GM23338 (cell line): Measurements from ENCODE around the gene GABARAPL1. TPM values are rescaled to one million over a fixed set of nuclear protein-coding genes. Genes with fewer than 3 reads are reported as not detected.

Experiments
- ATAC-seq: fragments of 200-7000 bp; cut with Tn5 transposase; 3 replicates; pipeline ENCODE4 v1.9.1; 2020
- DNase-seq: peaks from one replicate; pipeline ENCODE4 v3.0.0-alpha.2; 2015; ENCODE audit warnings: low spot score
- H2AFZ ChIP-seq: fragments of 200-600 bp; sonication (generic); 2 replicates; pipeline ENCODE4 v1.8.0; 2016; ENCODE audit warnings: antibody characterized with exemption, mild to moderate bottlenecking, moderate library complexity
- H3F3A ChIP-seq: fragments of 200-600 bp; sonication (generic); replicated peaks from 2 replicates; pipeline ENCODE4 v1.8.0; 2017; ENCODE audit warnings: antibody characterized with exemption, mixed run types, low read depth
- H3K27ac ChIP-seq: fragments of 200-600 bp; sonication (generic); 2 replicates; pipeline ENCODE4 v1.6.1; 2016; ENCODE audit warnings: low read depth
- H3K27me3 ChIP-seq: fragments of 200-600 bp; sonication (generic); 2 replicates; pipeline ENCODE4 v1.8.0; 2016; ENCODE audit warnings: mild to moderate bottlenecking, mixed run types, moderate library complexity; ENCODE audit not compliant: insufficient read depth
- H3K36me3 ChIP-seq: fragments of 200-600 bp; sonication (generic); 2 replicates; pipeline ENCODE4 v1.8.0; 2016; ENCODE audit warnings: mild to moderate bottlenecking; ENCODE audit not compliant: insufficient read depth
- H3K4me1 ChIP-seq: fragments of 200-600 bp; sonication (generic); 2 replicates; pipeline ENCODE4 v1.8.0; 2016; ENCODE audit warnings: mild to moderate bottlenecking, moderate library complexity; ENCODE audit not compliant: insufficient read depth
- H3K4me2 ChIP-seq: fragments of 200-600 bp; sonication (generic); 2 replicates; pipeline ENCODE4 v1.7.1; 2017; ENCODE audit warnings: mixed run types
- H3K4me3 ChIP-seq: fragments of 200-600 bp; sonication (generic); 2 replicates; pipeline ENCODE4 v1.6.1; 2016; ENCODE audit warnings: mixed run types
- H3K79me2 ChIP-seq: fragments of 200-600 bp; sonication (generic); replicated peaks from 2 replicates; pipeline ENCODE4 v1.8.0; 2017; ENCODE audit warnings: mild to moderate bottlenecking; ENCODE audit not compliant: insufficient read depth
- H3K9me2 ChIP-seq: fragments of 200-600 bp; sonication (generic); 2 replicates; pipeline ENCODE4 v1.8.0; 2017; ENCODE audit not compliant: insufficient read depth
- H4K20me1 ChIP-seq: fragments of 200-600 bp; sonication (generic); replicated peaks from 2 replicates; pipeline ENCODE4 v1.8.0; 2017; ENCODE audit warnings: mild to moderate bottlenecking; ENCODE audit not compliant: insufficient read depth
- H3K27ac Mint-ChIP-seq: 2 replicates; pipeline ENCODE4 v1.8.0; 2020; ENCODE audit warnings: inconsistent platforms, mild to moderate bottlenecking, moderate library complexity, mixed read lengths
- H3K27me3 Mint-ChIP-seq: 3 replicates; pipeline ENCODE4 v1.8.0; 2022; ENCODE audit warnings: low read depth, mild to moderate bottlenecking, moderate library complexity, mixed read lengths, inconsistent platforms; ENCODE audit not compliant: insufficient read depth, poor library complexity
- H3K36me3 Mint-ChIP-seq: 3 replicates; pipeline ENCODE4 v1.8.0; 2021; ENCODE audit warnings: low read depth, mild to moderate bottlenecking, inconsistent platforms, moderate library complexity, mixed read lengths
- H3K4me1 Mint-ChIP-seq: 3 replicates; pipeline ENCODE4 v1.8.0; 2020; ENCODE audit warnings: mild to moderate bottlenecking, inconsistent platforms, mixed read lengths
- H3K4me3 Mint-ChIP-seq: 3 replicates; pipeline ENCODE4 v1.8.0; 2021; ENCODE audit warnings: moderate library complexity, mild to moderate bottlenecking, inconsistent platforms, mixed read lengths
- H3K9me3 Mint-ChIP-seq: 3 replicates; pipeline ENCODE4 v1.8.0; 2020; ENCODE audit warnings: moderate library complexity, mild to moderate bottlenecking, inconsistent platforms, mixed read lengths
- EZH2 ChIP-seq: fragments of 200-600 bp; sonication (generic); IDR thresholded peaks from one replicate; pipeline ENCODE4 v1.8.0; 2017; ENCODE audit warnings: antibody characterized with exemption, mild to moderate bottlenecking, low read depth; ENCODE audit not compliant: unreplicated experiment
- JUNB ChIP-seq: IDR thresholded peaks from one replicate; pipeline ENCODE4 v1.6.1; 2016; ENCODE audit warnings: antibody characterized with exemption; ENCODE audit not compliant: unreplicated experiment
- POLR2AphosphoS5 ChIP-seq: IDR thresholded peaks from 2 replicates; pipeline ENCODE4 v1.6.1; 2016; ENCODE audit warnings: antibody characterized with exemption, low read depth
- polyA plus RNA-seq: library from polyadenylated mRNA; unstranded; fragments of >200 nt; fragmentation: Nextera tagmentation; extraction: Ambion mirVana; gene quantifications from 2 replicates; pipeline ENCODE4 v1.2.1, GENCODE V29; 2016
- total RNA-seq: library from RNA; depleted of rRNA; stranded (reverse); fragments of >200 nt; shearing (Covaris generic); gene quantifications from 2 replicates; pipeline ENCODE4 v1.2.3, GENCODE V29; 2014
- TF ChIP-seq, protein P1 (sequence below): IDR thresholded peaks from one replicate; pipeline ENCODE4 v1.6.1; 2018; ENCODE audit warnings: antibody characterized with exemption; ENCODE audit not compliant: unreplicated experiment
- TF ChIP-seq, protein P2 (sequence below): fragments of 250-450 bp; sonication (Bioruptor Pico); IDR thresholded peaks from 2 replicates; pipeline ENCODE4 v1.5.0; 2020; ENCODE audit warnings: mild to moderate bottlenecking, moderate library complexity
- TF ChIP-seq, protein P3 (sequence below): IDR thresholded peaks from 2 replicates; pipeline ENCODE4 v1.6.1; 2016; ENCODE audit warnings: antibody characterized with exemption

Gene GABARAPL1
- total and polyA plus RNA-seq, 2 experiments from 2014 or later = 35.7 to 77.8 TPM

DNA sequence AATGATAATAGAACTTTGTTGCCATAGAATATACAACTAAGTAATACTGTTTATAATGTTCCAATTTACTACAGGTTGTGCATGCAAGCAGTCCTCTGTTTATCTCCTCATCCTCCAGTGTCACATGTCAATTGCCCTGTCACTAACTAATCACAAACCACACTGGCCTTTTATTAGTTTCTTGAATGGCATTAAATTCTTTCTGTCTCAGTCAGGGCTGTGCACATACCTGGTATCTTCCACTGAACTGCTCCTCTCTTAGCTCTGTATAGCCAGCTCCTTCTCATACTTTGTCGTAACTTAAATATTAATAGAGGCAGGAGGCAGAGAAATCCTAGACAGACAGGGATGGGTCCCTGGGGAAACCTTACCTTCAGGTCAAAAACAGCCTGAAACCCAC, 24.0 kb downstream of the GABARAPL1 start (continued):
- TF ChIP-seq, protein P1, sequence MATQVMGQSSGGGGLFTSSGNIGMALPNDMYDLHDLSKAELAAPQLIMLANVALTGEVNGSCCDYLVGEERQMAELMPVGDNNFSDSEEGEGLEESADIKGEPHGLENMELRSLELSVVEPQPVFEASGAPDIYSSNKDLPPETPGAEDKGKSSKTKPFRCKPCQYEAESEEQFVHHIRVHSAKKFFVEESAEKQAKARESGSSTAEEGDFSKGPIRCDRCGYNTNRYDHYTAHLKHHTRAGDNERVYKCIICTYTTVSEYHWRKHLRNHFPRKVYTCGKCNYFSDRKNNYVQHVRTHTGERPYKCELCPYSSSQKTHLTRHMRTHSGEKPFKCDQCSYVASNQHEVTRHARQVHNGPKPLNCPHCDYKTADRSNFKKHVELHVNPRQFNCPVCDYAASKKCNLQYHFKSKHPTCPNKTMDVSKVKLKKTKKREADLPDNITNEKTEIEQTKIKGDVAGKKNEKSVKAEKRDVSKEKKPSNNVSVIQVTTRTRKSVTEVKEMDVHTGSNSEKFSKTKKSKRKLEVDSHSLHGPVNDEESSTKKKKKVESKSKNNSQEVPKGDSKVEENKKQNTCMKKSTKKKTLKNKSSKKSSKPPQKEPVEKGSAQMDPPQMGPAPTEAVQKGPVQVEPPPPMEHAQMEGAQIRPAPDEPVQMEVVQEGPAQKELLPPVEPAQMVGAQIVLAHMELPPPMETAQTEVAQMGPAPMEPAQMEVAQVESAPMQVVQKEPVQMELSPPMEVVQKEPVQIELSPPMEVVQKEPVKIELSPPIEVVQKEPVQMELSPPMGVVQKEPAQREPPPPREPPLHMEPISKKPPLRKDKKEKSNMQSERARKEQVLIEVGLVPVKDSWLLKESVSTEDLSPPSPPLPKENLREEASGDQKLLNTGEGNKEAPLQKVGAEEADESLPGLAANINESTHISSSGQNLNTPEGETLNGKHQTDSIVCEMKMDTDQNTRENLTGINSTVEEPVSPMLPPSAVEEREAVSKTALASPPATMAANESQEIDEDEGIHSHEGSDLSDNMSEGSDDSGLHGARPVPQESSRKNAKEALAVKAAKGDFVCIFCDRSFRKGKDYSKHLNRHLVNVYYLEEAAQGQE = no peak
- no peak for TF ChIP-seq POLR2AphosphoS5
- TF ChIP-seq, protein P2, sequence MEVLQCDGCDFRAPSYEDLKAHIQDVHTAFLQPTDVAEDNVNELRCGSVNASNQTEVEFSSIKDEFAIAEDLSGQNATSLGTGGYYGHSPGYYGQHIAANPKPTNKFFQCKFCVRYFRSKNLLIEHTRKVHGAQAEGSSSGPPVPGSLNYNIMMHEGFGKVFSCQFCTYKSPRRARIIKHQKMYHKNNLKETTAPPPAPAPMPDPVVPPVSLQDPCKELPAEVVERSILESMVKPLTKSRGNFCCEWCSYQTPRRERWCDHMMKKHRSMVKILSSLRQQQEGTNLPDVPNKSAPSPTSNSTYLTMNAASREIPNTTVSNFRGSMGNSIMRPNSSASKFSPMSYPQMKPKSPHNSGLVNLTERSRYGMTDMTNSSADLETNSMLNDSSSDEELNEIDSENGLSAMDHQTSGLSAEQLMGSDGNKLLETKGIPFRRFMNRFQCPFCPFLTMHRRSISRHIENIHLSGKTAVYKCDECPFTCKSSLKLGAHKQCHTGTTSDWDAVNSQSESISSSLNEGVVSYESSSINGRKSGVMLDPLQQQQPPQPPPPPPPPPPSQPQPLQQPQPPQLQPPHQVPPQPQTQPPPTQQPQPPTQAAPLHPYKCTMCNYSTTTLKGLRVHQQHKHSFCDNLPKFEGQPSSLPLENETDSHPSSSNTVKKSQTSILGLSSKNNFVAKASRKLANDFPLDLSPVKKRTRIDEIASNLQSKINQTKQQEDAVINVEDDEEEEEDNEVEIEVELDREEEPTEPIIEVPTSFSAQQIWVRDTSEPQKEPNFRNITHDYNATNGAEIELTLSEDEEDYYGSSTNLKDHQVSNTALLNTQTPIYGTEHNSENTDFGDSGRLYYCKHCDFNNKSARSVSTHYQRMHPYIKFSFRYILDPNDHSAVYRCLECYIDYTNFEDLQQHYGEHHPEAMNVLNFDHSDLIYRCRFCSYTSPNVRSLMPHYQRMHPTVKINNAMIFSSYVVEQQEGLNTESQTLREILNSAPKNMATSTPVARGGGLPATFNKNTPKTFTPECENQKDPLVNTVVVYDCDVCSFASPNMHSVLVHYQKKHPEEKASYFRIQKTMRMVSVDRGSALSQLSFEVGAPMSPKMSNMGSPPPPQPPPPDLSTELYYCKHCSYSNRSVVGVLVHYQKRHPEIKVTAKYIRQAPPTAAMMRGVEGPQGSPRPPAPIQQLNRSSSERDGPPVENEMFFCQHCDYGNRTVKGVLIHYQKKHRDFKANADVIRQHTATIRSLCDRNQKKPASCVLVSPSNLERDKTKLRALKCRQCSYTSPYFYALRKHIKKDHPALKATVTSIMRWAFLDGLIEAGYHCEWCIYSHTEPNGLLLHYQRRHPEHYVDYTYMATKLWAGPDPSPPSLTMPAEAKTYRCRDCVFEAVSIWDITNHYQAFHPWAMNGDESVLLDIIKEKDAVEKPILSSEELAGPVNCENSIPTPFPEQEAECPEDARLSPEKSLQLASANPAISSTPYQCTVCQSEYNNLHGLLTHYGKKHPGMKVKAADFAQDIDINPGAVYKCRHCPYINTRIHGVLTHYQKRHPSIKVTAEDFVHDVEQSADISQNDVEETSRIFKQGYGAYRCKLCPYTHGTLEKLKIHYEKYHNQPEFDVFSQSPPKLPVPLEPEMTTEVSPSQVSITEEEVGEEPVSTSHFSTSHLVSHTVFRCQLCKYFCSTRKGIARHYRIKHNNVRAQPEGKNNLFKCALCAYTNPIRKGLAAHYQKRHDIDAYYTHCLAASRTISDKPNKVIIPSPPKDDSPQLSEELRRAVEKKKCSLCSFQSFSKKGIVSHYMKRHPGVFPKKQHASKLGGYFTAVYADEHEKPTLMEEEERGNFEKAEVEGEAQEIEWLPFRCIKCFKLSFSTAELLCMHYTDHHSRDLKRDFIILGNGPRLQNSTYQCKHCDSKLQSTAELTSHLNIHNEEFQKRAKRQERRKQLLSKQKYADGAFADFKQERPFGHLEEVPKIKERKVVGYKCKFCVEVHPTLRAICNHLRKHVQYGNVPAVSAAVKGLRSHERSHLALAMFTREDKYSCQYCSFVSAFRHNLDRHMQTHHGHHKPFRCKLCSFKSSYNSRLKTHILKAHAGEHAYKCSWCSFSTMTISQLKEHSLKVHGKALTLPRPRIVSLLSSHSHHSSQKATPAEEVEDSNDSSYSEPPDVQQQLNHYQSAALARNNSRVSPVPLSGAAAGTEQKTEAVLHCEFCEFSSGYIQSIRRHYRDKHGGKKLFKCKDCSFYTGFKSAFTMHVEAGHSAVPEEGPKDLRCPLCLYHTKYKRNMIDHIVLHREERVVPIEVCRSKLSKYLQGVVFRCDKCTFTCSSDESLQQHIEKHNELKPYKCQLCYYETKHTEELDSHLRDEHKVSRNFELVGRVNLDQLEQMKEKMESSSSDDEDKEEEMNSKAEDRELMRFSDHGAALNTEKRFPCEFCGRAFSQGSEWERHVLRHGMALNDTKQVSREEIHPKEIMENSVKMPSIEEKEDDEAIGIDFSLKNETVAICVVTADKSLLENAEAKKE = no peak

GRCh38 chr12:10238526-10238925, 25.8 kb downstream of the GABARAPL1 start:
- no peak overlapping the region for H3K4me3 ChIP-seq
- no peak for TF ChIP-seq JUNB
- no peak for TF ChIP-seq EZH2
- TF ChIP-seq, protein P3, sequence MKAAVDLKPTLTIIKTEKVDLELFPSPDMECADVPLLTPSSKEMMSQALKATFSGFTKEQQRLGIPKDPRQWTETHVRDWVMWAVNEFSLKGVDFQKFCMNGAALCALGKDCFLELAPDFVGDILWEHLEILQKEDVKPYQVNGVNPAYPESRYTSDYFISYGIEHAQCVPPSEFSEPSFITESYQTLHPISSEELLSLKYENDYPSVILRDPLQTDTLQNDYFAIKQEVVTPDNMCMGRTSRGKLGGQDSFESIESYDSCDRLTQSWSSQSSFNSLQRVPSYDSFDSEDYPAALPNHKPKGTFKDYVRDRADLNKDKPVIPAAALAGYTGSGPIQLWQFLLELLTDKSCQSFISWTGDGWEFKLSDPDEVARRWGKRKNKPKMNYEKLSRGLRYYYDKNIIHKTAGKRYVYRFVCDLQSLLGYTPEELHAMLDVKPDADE = no peak
- no peak for TF ChIP-seq POLR2AphosphoS5
- H3K4me3 Mint-ChIP-seq = no peak overlapping the region
- 0 out of 2 replicates have a peak, but pooled peaks cover 4% of the 10 kb centered on the region for H3K36me3 ChIP-seq
- H2AFZ ChIP-seq = no peak overlapping the region
- H3K4me1 Mint-ChIP-seq = peaks cover 15% of the 10 kb centered on the region
- H3K4me1 ChIP-seq = peaks cover 19% of the 10 kb centered on the region
- no peak for DNase-seq
- H3K27me3 ChIP-seq = no peaks in the 10 kb centered on the region
- H3F3A ChIP-seq = no peaks in the 10 kb centered on the region
- peaks cover 30% of the 10 kb centered on the region for H3K36me3 Mint-ChIP-seq
- H4K20me1 ChIP-seq = no peaks in the 10 kb centered on the region
- H3K27ac Mint-ChIP-seq = no peak overlapping the region
- H3K4me2 ChIP-seq = no peak overlapping the region
- H3K9me3 Mint-ChIP-seq = peaks cover 40% of the 10 kb centered on the region
- no peaks in the 10 kb centered on the region for H3K9me2 ChIP-seq
- H3K27me3 Mint-ChIP-seq = no peaks in the 10 kb centered on the region
- H3K27ac ChIP-seq = no peak overlapping the region
- ATAC-seq = no peak
- H3K79me2 ChIP-seq = no peaks in the 10 kb centered on the region
